ENCODE results near the gene BTNL9. TPM values are rescaled to one million over a fixed set of nuclear protein-coding genes. Genes with fewer than 3 reads are reported as not detected.
"Not testable (repeated sequence)": the region's sequence is repeated elsewhere in the genome, so short reads cannot be mapped to it uniquely, and the experiment has no call there.

Gene BTNL9
- total RNA-seq, 2 experiments from 2014 or later, result 162 to 219 TPM

GRCh38 chr5:181001947-181002346, 38.1 kb upstream of the BTNL9 start:
- ChIA-PET POLR2A (no interaction called here), CTCF (ENCODE audit: unreplicated experiment) (no interaction called here)
- intact Hi-C loops (cut with micrococcal nuclease; ENCODE audit: unreplicated experiment), result no loop called here
- Histone ChIP-seq H3K4me2 (ENCODE audit: low read length) (no peak overlapping the region), H3K27ac (ENCODE audit: low read depth, low read length, poor library complexity, severe bottlenecking) (no peak overlapping the region), H3K4me3 (ENCODE audit: low read depth, low read length, poor library complexity, severe bottlenecking) (no peak overlapping the region), H3K9me3 (ENCODE audit: low read length) (no peaks in the 10 kb centered on the region), H3K79me2 (ENCODE audit: insufficient read depth, low read depth, low read length) (no peaks in the 10 kb centered on the region), H3K36me3 (ENCODE audit: insufficient read depth, low read length) (no peaks in the 10 kb centered on the region), H4K20me1 (ENCODE audit: insufficient read depth, low read length) (no peaks in the 10 kb centered on the region), H3K9me2 (ENCODE audit: insufficient read depth, low read length) (no peaks in the 10 kb centered on the region), H2AFZ (ENCODE audit: low read length) (no peak overlapping the region), H3K4me1 (ENCODE audit: insufficient read depth, low read length, poor library complexity, severe bottlenecking) (no peaks in the 10 kb centered on the region)
- BruUV-seq (replicated peaks), result no TSS peak
- TF ChIP-seq EZH2phosphoT487 (IDR thresholded peaks at IDR 0.05; ENCODE audit: borderline replicate concordance, low read depth, low read length), result no peak
- TF ChIP-seq, protein P1, sequence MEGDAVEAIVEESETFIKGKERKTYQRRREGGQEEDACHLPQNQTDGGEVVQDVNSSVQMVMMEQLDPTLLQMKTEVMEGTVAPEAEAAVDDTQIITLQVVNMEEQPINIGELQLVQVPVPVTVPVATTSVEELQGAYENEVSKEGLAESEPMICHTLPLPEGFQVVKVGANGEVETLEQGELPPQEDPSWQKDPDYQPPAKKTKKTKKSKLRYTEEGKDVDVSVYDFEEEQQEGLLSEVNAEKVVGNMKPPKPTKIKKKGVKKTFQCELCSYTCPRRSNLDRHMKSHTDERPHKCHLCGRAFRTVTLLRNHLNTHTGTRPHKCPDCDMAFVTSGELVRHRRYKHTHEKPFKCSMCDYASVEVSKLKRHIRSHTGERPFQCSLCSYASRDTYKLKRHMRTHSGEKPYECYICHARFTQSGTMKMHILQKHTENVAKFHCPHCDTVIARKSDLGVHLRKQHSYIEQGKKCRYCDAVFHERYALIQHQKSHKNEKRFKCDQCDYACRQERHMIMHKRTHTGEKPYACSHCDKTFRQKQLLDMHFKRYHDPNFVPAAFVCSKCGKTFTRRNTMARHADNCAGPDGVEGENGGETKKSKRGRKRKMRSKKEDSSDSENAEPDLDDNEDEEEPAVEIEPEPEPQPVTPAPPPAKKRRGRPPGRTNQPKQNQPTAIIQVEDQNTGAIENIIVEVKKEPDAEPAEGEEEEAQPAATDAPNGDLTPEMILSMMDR (conservative IDR thresholded peaks at IDR 0.05; ENCODE audit: low read length), result no peak
- no peak for DNase-seq (ENCODE audit: low spot score)

DNA sequence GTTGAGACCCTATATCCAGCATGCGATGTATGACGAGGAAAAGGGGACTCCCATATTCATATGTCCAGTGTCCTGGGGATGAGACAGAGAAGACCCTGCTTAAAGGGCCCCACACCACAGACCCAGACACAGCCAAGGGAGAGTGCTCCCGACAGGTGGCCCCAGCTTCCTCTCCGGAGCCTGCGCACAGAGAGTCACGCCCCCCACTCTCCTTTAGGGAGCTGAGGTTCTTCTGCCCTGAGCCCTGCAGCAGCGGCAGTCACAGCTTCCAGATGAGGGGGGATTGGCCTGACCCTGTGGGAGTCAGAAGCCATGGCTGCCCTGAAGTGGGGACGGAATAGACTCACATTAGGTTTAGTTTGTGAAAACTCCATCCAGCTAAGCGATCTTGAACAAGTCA, 34.3 kb upstream of the BTNL9 start:
- POLR2A ChIA-PET, result no interaction called here
- no peak for DNase-seq (ENCODE audit: low spot score)
- Histone ChIP-seq H4K20me1 (ENCODE audit: insufficient read depth, low read length) (no peaks in the 10 kb centered on the region), H3K27ac (ENCODE audit: low read depth, low read length, poor library complexity, severe bottlenecking) (no peak overlapping the region), H3K4me1 (ENCODE audit: insufficient read depth, low read length, poor library complexity, severe bottlenecking) (no peaks in the 10 kb centered on the region), H3K9me2 (ENCODE audit: insufficient read depth, low read length) (no peaks in the 10 kb centered on the region), H3K4me2 (ENCODE audit: low read length) (no peak overlapping the region), H2AFZ (ENCODE audit: low read length) (no peak overlapping the region), H3K9me3 (ENCODE audit: low read length) (no peaks in the 10 kb centered on the region), H3K4me3 (ENCODE audit: low read depth, low read length, poor library complexity, severe bottlenecking) (no peak overlapping the region), H3K79me2 (ENCODE audit: insufficient read depth, low read depth, low read length) (no peaks in the 10 kb centered on the region), H3K36me3 (ENCODE audit: insufficient read depth, low read length) (no peaks in the 10 kb centered on the region)
- BruUV-seq (replicated peaks), result no TSS peak
- intact Hi-C loops (cut with micrococcal nuclease; ENCODE audit: unreplicated experiment), result loop anchor here (2.0 kb wide), 1 partner anchor 59 kb away; no protein-coding TSS in a partner anchor
- CTCF ChIA-PET (ENCODE audit: unreplicated experiment), result no interaction called here
- no peak for TF ChIP-seq EZH2phosphoT487 (IDR thresholded peaks at IDR 0.05; ENCODE audit: borderline replicate concordance, low read depth, low read length)
- TF ChIP-seq, protein P1 (conservative IDR thresholded peaks at IDR 0.05; ENCODE audit: low read length), result no peak

DNA sequence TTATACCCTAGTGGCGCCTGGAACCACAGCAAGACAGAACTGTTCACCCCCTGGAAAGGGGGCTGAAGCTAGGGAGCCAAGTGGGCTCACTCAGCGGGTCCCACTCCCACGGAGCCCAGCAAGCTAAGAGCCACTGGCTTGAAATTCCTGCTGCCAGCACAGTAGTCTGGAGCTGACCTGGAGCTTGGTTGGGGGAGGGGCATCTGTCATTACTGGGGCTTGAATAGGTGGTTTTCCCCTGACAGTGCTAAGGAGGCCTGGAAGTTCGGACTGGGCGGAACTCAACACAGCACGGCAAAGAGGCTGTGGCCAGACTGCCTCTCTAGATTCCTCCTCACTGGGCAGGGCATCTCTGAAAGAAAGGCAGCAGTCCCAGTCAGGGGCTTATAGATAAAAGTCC, 31.9 kb upstream of the BTNL9 start:
- no peaks in the 10 kb centered on the region for H3K4me1 ChIP-seq (ENCODE audit: insufficient read depth, low read length, poor library complexity, severe bottlenecking)
- H3K36me3 ChIP-seq (ENCODE audit: insufficient read depth, low read length), result no peaks in the 10 kb centered on the region
- TF ChIP-seq, protein P1 (conservative IDR thresholded peaks at IDR 0.05; ENCODE audit: low read length), result no peak
- no peak for TF ChIP-seq EZH2phosphoT487 (IDR thresholded peaks at IDR 0.05; ENCODE audit: borderline replicate concordance, low read depth, low read length)
- no peaks in the 10 kb centered on the region for H4K20me1 ChIP-seq (ENCODE audit: insufficient read depth, low read length)
- H2AFZ ChIP-seq (ENCODE audit: low read length), result no peak overlapping the region
- no peak overlapping the region for H3K4me2 ChIP-seq (ENCODE audit: low read length)
- no peaks in the 10 kb centered on the region for H3K79me2 ChIP-seq (ENCODE audit: insufficient read depth, low read depth, low read length)
- no peak overlapping the region for H3K4me3 ChIP-seq (ENCODE audit: low read depth, low read length, poor library complexity, severe bottlenecking)
- ChIA-PET CTCF (ENCODE audit: unreplicated experiment) (no interaction called here), POLR2A (no interaction called here)
- no TSS peak for BruUV-seq (replicated peaks)
- no peak overlapping the region for H3K27ac ChIP-seq (ENCODE audit: low read depth, low read length, poor library complexity, severe bottlenecking)
- H3K9me2 ChIP-seq (ENCODE audit: insufficient read depth, low read length), result no peaks in the 10 kb centered on the region
- DNase-seq (ENCODE audit: low spot score), result no peak
- intact Hi-C loops (cut with micrococcal nuclease; ENCODE audit: unreplicated experiment), result no loop called here
- H3K9me3 ChIP-seq (ENCODE audit: low read length), result no peaks in the 10 kb centered on the region

GRCh38 chr5:181010018-181010417, 30.0 kb upstream of the BTNL9 start:
- H3K4me2 ChIP-seq (ENCODE audit: low read length); H4K20me1 ChIP-seq (ENCODE audit: insufficient read depth, low read length); H3K36me3 ChIP-seq (ENCODE audit: insufficient read depth, low read length); BruUV-seq (replicated peaks); POLR2A ChIA-PET; intact Hi-C loops (cut with micrococcal nuclease; ENCODE audit: unreplicated experiment); H3K27ac ChIP-seq (ENCODE audit: low read depth, low read length, poor library complexity, severe bottlenecking); H3K4me3 ChIP-seq (ENCODE audit: low read depth, low read length, poor library complexity, severe bottlenecking); H3K4me1 ChIP-seq (ENCODE audit: insufficient read depth, low read length, poor library complexity, severe bottlenecking); CTCF ChIA-PET (ENCODE audit: unreplicated experiment); H3K9me2 ChIP-seq (ENCODE audit: insufficient read depth, low read length); H3K79me2 ChIP-seq (ENCODE audit: insufficient read depth, low read depth, low read length); DNase-seq (ENCODE audit: low spot score); H3K9me3 ChIP-seq (ENCODE audit: low read length); H2AFZ ChIP-seq (ENCODE audit: low read length): not testable (repeated sequence)

- H3K36me3 ChIP-seq (ENCODE audit: insufficient read depth, low read length); H3K4me3 ChIP-seq (ENCODE audit: low read depth, low read length, poor library complexity, severe bottlenecking); H4K20me1 ChIP-seq (ENCODE audit: insufficient read depth, low read length); POLR2A ChIA-PET; H3K27ac ChIP-seq (ENCODE audit: low read depth, low read length, poor library complexity, severe bottlenecking); H3K4me1 ChIP-seq (ENCODE audit: insufficient read depth, low read length, poor library complexity, severe bottlenecking); intact Hi-C loops (cut with micrococcal nuclease; ENCODE audit: unreplicated experiment); H2AFZ ChIP-seq (ENCODE audit: low read length); H3K79me2 ChIP-seq (ENCODE audit: insufficient read depth, low read depth, low read length); H3K9me3 ChIP-seq (ENCODE audit: low read length); DNase-seq (ENCODE audit: low spot score); BruUV-seq (replicated peaks); H3K4me2 ChIP-seq (ENCODE audit: low read length); CTCF ChIA-PET (ENCODE audit: unreplicated experiment); H3K9me2 ChIP-seq (ENCODE audit: insufficient read depth, low read length): not testable (repeated sequence)
Measured at GRCh38 chr5:181014654-181015053, 25.4 kb upstream of the BTNL9 start.

Measured in OCI-LY7 (cell line).